H1 (cell line): ENCODE data around the gene BCL11A. TPM values are rescaled to one million over a fixed set of nuclear protein-coding genes. Genes with fewer than 3 reads are reported as not detected.

Source experiments
- CTCF ChIA-PET: fragments of 300-600 bp; sonication (Branson Sonifier 250); formaldehyde crosslinking; loops from one replicate; lab custom pipeline; 2021; ENCODE audit not compliant: partially characterized antibody; lab: Charles Lee
- POLR2A ChIA-PET: fragments of 300-600 bp; sonication (Branson Sonifier 250); formaldehyde crosslinking; loops from one replicate; lab custom pipeline; 2021; ENCODE audit warnings: inconsistent platforms; ENCODE audit not compliant: partially characterized antibody; lab: Charles Lee
- DNase-seq, 2 experiments: peaks; one replicate each; pipeline versions ENCODE4 v3.0.0 to v3.0.0-alpha.2; 2010 to 2022; ENCODE audit warnings: low spot score in 2 of 2, low read depth in 1 of 2, mixed read lengths in 1 of 2
- FAIRE-seq: peaks from 2 replicates; lab custom pipeline; 2011; peaks lifted over from hg19 to GRCh38; lab: Jason Lieb, UNC
- H2AFZ ChIP-seq: 2 replicates; pipeline ENCODE4 v1.8.1; 2012; ENCODE audit warnings: low read length, inconsistent platforms
- H2AK5ac ChIP-seq: 2 replicates; pipeline ENCODE4 v1.6.1; 2013; ENCODE audit warnings: low read depth, low read length
- H2BK120ac ChIP-seq: replicated peaks from 2 replicates; pipeline ENCODE3; 2013; ENCODE audit warnings: low read depth, low read length, inconsistent platforms
- H2BK12ac ChIP-seq: 2 replicates; pipeline ENCODE4 v1.6.1; 2013; ENCODE audit warnings: low read depth, low read length
- H2BK15ac ChIP-seq: 2 replicates; pipeline ENCODE4 v1.6.1; 2013; ENCODE audit warnings: low read length
- H2BK20ac ChIP-seq: 2 replicates; pipeline ENCODE4 v1.6.1; 2013; ENCODE audit warnings: low read length
- H2BK5ac ChIP-seq: 2 replicates; pipeline ENCODE4 v1.6.1; 2013; ENCODE audit warnings: low read depth, low read length
- H3K14ac ChIP-seq: 2 replicates; pipeline ENCODE4 v1.6.1; 2013; ENCODE audit warnings: inconsistent platforms; ENCODE audit not compliant: insufficient read length
- H3K18ac ChIP-seq: 2 replicates; pipeline ENCODE4 v1.6.1; 2013; ENCODE audit warnings: low read length; ENCODE audit errors: extremely low read depth
- H3K23ac ChIP-seq: 2 replicates; pipeline ENCODE4 v1.6.1; 2013; ENCODE audit warnings: inconsistent platforms; ENCODE audit not compliant: insufficient read length
- H3K23me2 ChIP-seq: 2 replicates; pipeline ENCODE4 v1.6.1; 2013; ENCODE audit warnings: low read depth, low read length
- H3K27ac ChIP-seq: 2 replicates; pipeline ENCODE4 v1.6.1; 2011; ENCODE audit warnings: low read depth, low read length, inconsistent platforms
- H3K27me3 ChIP-seq, 4 experiments: replicated peaks in 1 of 4; 1 replicate in 1 of 4; 2 replicates in 3 of 4; pipeline versions ENCODE4 v1.6.1 to v1.8.1; 2011 to 2013; ENCODE audit warnings: low read length in 3 of 4, mild to moderate bottlenecking in 3 of 4, inconsistent platforms in 2 of 4, mixed read lengths in 2 of 4, moderate library complexity in 1 of 4; ENCODE audit not compliant: control insufficient read depth in 3 of 4, insufficient read depth in 3 of 4; ENCODE audit errors: extremely low read depth in 1 of 4
- H3K36me3 ChIP-seq, 4 experiments: 2 replicates each; pipeline versions ENCODE4 v1.6.1 to v1.8.1; 2011 to 2013; ENCODE audit warnings: mild to moderate bottlenecking in 4 of 4, low read length in 3 of 4, moderate library complexity in 2 of 4, control low read depth in 1 of 4, inconsistent platforms in 1 of 4; ENCODE audit not compliant: insufficient read depth in 4 of 4, control insufficient read depth in 2 of 4
- H3K4ac ChIP-seq: replicated peaks from 2 replicates; pipeline ENCODE3; 2013; ENCODE audit warnings: low read length, low read depth, mixed read lengths, inconsistent platforms; ENCODE audit not compliant: insufficient read length
- H3K4me1 ChIP-seq, 4 experiments: replicated peaks in 1 of 4; 1 replicate in 1 of 4; 2 replicates in 3 of 4; pipeline versions ENCODE4 v1.6.1 to v1.8.1; 2011 to 2013; ENCODE audit warnings: low read length in 3 of 4, inconsistent platforms in 2 of 4, mixed read lengths in 1 of 4; ENCODE audit not compliant: insufficient read depth in 4 of 4, control insufficient read depth in 3 of 4
- H3K4me2 ChIP-seq, 2 experiments: 2 replicates each; pipeline versions ENCODE4 v1.6.1 to v1.8.1; 2011 to 2013; ENCODE audit warnings: low read depth in 2 of 2, low read length in 2 of 2, control low read depth in 1 of 2, inconsistent platforms in 1 of 2, mild to moderate bottlenecking in 1 of 2; ENCODE audit not compliant: insufficient read depth in 1 of 2
- H3K4me3 ChIP-seq, 4 experiments: fragments of 200-600, 300-600 bp in 1 of 4; sonication (generic), shearing (Covaris generic), sonication (Bioruptor Twin) in 1 of 4; 2 replicates each; pipeline versions ENCODE4 v1.5.1 to v1.8.1; 2011 to 2016; ENCODE audit warnings: low read length in 4 of 4, low read depth in 3 of 4, control low read depth in 2 of 4, inconsistent platforms in 2 of 4, mild to moderate bottlenecking in 2 of 4, mixed read lengths in 1 of 4, moderate library complexity in 1 of 4; ENCODE audit not compliant: insufficient read depth in 2 of 4; ENCODE audit errors: extremely low read depth in 1 of 4
- H3K56ac ChIP-seq: replicated peaks from 2 replicates; pipeline ENCODE3; 2013; ENCODE audit warnings: low read depth, mild to moderate bottlenecking, mixed read lengths, low read length, inconsistent platforms; ENCODE audit not compliant: insufficient read length
- H3K79me1 ChIP-seq: 2 replicates; pipeline ENCODE4 v1.6.1; 2013; ENCODE audit warnings: low read depth, low read length, control low read depth
- H3K79me2 ChIP-seq, 2 experiments: 2 replicates each; pipeline versions ENCODE4 v1.6.1 to v1.8.1; 2012 to 2013; ENCODE audit warnings: low read length in 2 of 2, mild to moderate bottlenecking in 2 of 2, inconsistent platforms in 1 of 2; ENCODE audit not compliant: insufficient read depth in 2 of 2, control insufficient read depth in 1 of 2
- H3K9ac ChIP-seq, 4 experiments: replicated peaks in 1 of 4; 1 replicate in 1 of 4; 2 replicates in 3 of 4; pipeline versions ENCODE4 v1.6.1 to v1.8.1; 2011 to 2013; ENCODE audit warnings: low read depth in 3 of 4, low read length in 3 of 4, control low read depth in 2 of 4, mild to moderate bottlenecking in 2 of 4, moderate library complexity in 2 of 4, inconsistent platforms in 1 of 4; ENCODE audit errors: extremely low read depth in 1 of 4
- H3K9me3 ChIP-seq, 2 experiments: 2 replicates each; pipeline versions ENCODE4 v1.6.1 to v1.8.1; 2012 to 2013; ENCODE audit warnings: mild to moderate bottlenecking in 2 of 2, moderate library complexity in 2 of 2, control low read depth in 1 of 2, inconsistent platforms in 1 of 2, low read depth in 1 of 2, low read length in 1 of 2, mixed read lengths in 1 of 2; ENCODE audit not compliant: insufficient read depth in 2 of 2
- H4K20me1 ChIP-seq, 2 experiments: replicated peaks in 1 of 2; 2 replicates each; pipeline versions ENCODE3 to v1.8.1; 2011 to 2013; ENCODE audit warnings: inconsistent platforms in 2 of 2, low read length in 2 of 2, mild to moderate bottlenecking in 1 of 2; ENCODE audit not compliant: insufficient read depth in 2 of 2, control insufficient read depth in 1 of 2
- H4K5ac ChIP-seq: 2 replicates; pipeline ENCODE4 v1.6.1; 2013; ENCODE audit warnings: low read length, low read depth, mixed read lengths, inconsistent platforms; ENCODE audit not compliant: insufficient read length
- H4K8ac ChIP-seq: 2 replicates; pipeline ENCODE4 v1.8.0; 2013; ENCODE audit warnings: mild to moderate bottlenecking, moderate library complexity, low read length, inconsistent platforms; ENCODE audit not compliant: insufficient read depth; ENCODE audit errors: extremely low read depth
- H4K91ac ChIP-seq: replicated peaks from 2 replicates; pipeline ENCODE3; 2013; ENCODE audit warnings: low read length, mixed read lengths, inconsistent platforms; ENCODE audit not compliant: insufficient read length
- JUN ChIP-seq: IDR thresholded peaks from 2 replicates; pipeline ENCODE4 v1.6.1; 2011; ENCODE audit warnings: low read depth, mild to moderate bottlenecking, improper control_type of control experiment, low read length
- KDM1A ChIP-seq: fragments of 200-600, 300-600 bp; sonication (generic); IDR thresholded peaks from 2 replicates; pipeline ENCODE4 v1.7.1; 2016; ENCODE audit warnings: mild to moderate bottlenecking, low read length, borderline replicate concordance
- NANOG ChIP-seq: IDR thresholded peaks from 2 replicates; pipeline ENCODE4 v1.6.1; 2011; ENCODE audit warnings: low read length, low read depth, mild to moderate bottlenecking, inconsistent platforms; ENCODE audit not compliant: insufficient read depth, poor library complexity, severe bottlenecking
- SP1 ChIP-seq: IDR thresholded peaks from 2 replicates; pipeline ENCODE4 v1.6.1; 2011; ENCODE audit warnings: low read depth, low read length
- WGBS, 2 experiments: shearing (Covaris generic) in 1 of 2; methylation state at CpG; one replicate each; pipeline versions ENCODE4 v1.1.6 to v1.1.7; 2013 to 2015; ENCODE audit warnings: low lambda C conversion rate in 2 of 2, mixed read lengths in 2 of 2, inconsistent platforms in 1 of 2, low coverage in 1 of 2, missing lambda C conversion rate in 1 of 2; ENCODE audit not compliant: insufficient replicate concordance in 2 of 2, insufficient coverage in 1 of 2, insufficient read length in 1 of 2; ENCODE audit errors: extremely low coverage in 1 of 2, missing lambda C conversion rate in 1 of 2; 5-methylcytosine and 5-hydroxymethylcytosine counted together
- polyA plus RNA-seq, 7 experiments: library from polyadenylated mRNA; depleted of rRNA in 3 of 7; stranded (reverse) in 5 of 7; unstranded in 2 of 7; fragments of >200 nt in 5 of 7; fragments of 200-250 nt in 2 of 7; gene quantifications; 1 replicate in 5 of 7; 2 replicates in 1 of 7; 4 replicates in 1 of 7; pipeline versions ENCODE4 v1.2.1 to v1.2.3, GENCODE V29; 2011 to 2013; ENCODE audit warnings: missing spikeins in 2 of 7, mixed read lengths in 2 of 7
- total RNA-seq: library from RNA; stranded (reverse); fragmentation: NEBNext Ultra II Directional; extraction: Animal tissue kit (Norgen Biotek cat#: 25700); gene quantifications from 2 replicates; pipeline ENCODE4 v1.2.1, GENCODE V29; 2021

The BCL11A gene
- total and polyA plus RNA-seq, 2 of the 8 experiments (the other 6 are each of a cell fraction or from before 2014, with no cell fraction given) = 11.9 to 59.3 TPM

- Histone ChIP-seq H3K23ac (no peak overlapping the region), H3K27ac (no peak overlapping the region), H3K27me3 (no peaks in the 10 kb centered on the region), H4K20me1 (no peaks in the 10 kb centered on the region), H2AK5ac (no peak overlapping the region), H4K5ac (no peak overlapping the region), H2AFZ (no peak overlapping the region), H3K18ac (no peak overlapping the region), H3K14ac (no peak overlapping the region), H3K56ac (no peak overlapping the region), H3K79me1 (no peaks in the 10 kb centered on the region), H3K4me1 (peaks cover 4 to 17% (median 9%) of the 10 kb centered on the region in 4 experiments), H2BK12ac (no peak overlapping the region), H3K36me3 (no peaks in the 10 kb centered on the region), H2BK15ac (no peak overlapping the region), H3K4ac (no peak overlapping the region), H3K4me2 (no peak overlapping the region; a peak in 1 of 4 replicates), H3K4me3 (no peak overlapping the region), H2BK120ac (no peak overlapping the region), H3K9me3 (0 out of 4 replicates have a peak, but pooled peaks cover 0 to 1% of the 10 kb centered on the region in 2 experiments), H4K91ac (no peak overlapping the region), H3K23me2 (peaks cover 3% of the 10 kb centered on the region; the same call in 1 of the 2 replicates), H3K79me2 (no peaks in the 10 kb centered on the region), H2BK5ac (no peak overlapping the region), H3K9ac (no peak overlapping the region), H4K8ac (no peak overlapping the region), H2BK20ac (no peak overlapping the region)
- FAIRE-seq (no peak), DNase-seq (no peak)
- TF ChIP-seq SP1 (no peak), KDM1A (no peak), JUN (no peak), NANOG (no peak)
- WGBS, 2 experiments = 89% methylated on average over 8 of the region's 8 CpGs; no CpG with 5 or more reads in 1 of the 2 experiments
- ChIA-PET CTCF (interaction anchor here (1.4 kb wide), 1 partner anchor 30 kb away, joined by 3 read pairs; no protein-coding TSS in a partner anchor), POLR2A (no interaction called here)
Measured at GRCh38 chr2:60409531-60409871, 144.0 kb downstream of the BCL11A start.
